Uterus (tissue), 4 donors: ENCODE measurements around the gene OR6F1. TPM values are rescaled to one million over a fixed set of nuclear protein-coding genes. Genes with fewer than 3 reads are reported as not detected.
"Not testable (repeated sequence)": the region's sequence is repeated elsewhere in the genome, so short reads cannot be mapped to it uniquely, and the experiment has no call there.

Source experiments
- DNase-seq, 2 donors: peaks; one replicate each; pipeline ENCODE4 v3.0.0-alpha.2; 2019 to 2020
- H3K27ac ChIP-seq, 2 donors: fragments of 200-600 bp; sonication (generic); 1 replicate in 1 of 2; 2 replicates in 1 of 2; pipeline ENCODE4 v1.5.1; 2016 to 2018
- H3K27me3 ChIP-seq, 2 donors: fragments of 200-600 bp; sonication (generic); one replicate each; pipeline ENCODE4 v1.5.1; 2018 to 2019; ENCODE audit warnings: control low read depth in 1 of 2
- H3K36me3 ChIP-seq, 2 donors: fragments of 200-600 bp; sonication (generic); one replicate each; pipeline ENCODE4 v1.5.1; 2019; ENCODE audit warnings: control low read depth in 1 of 2
- H3K4me1 ChIP-seq, 2 donors: fragments of 200-600 bp; sonication (generic); one replicate each; pipeline ENCODE4 v1.5.1; 2018 to 2019; ENCODE audit warnings: control low read depth in 1 of 2
- H3K4me3 ChIP-seq, 2 donors: fragments of 200-600 bp; sonication (generic); 1 replicate in 1 of 2; 2 replicates in 1 of 2; pipeline ENCODE4 v1.5.1; 2018 to 2019; ENCODE audit warnings: mild to moderate bottlenecking in 1 of 2
- H3K9me3 ChIP-seq, 2 donors: fragments of 200-600 bp; sonication (generic); one replicate each; pipeline ENCODE4 v1.5.1; 2019; ENCODE audit warnings: control low read depth in 1 of 2
- POLR2A ChIP-seq, 2 donors: fragments of 450-650 bp; IDR thresholded peaks; one replicate each; pipeline ENCODE4 v1.6.1; 2016; ENCODE audit warnings: antibody characterized with exemption in 2 of 2, mild to moderate bottlenecking in 1 of 2, moderate library complexity in 1 of 2
- intact Hi-C: fragments of 100-400 bp; cut with DNase I; formaldehyde crosslinking; loops from one replicate; pipeline ENCODE4 v1.15.1; 2023; ENCODE audit warnings: low total_unique reads
- total RNA-seq, 4 donors: library from RNA; depleted of rRNA in 3 of 4; stranded (reverse); fragments of >200 nt in 3 of 4; gene quantifications; one replicate each; pipeline versions ENCODE4 v1.1.0 to v1.2.4, GENCODE V29; 2014 to 2023
- TF ChIP-seq, protein P1 (sequence below), 4 experiments: fragments of 200-600 bp in 2 of 4; fragments of 450-650 bp in 2 of 4; sonication (generic) in 2 of 4; IDR thresholded peaks; one replicate each; pipeline ENCODE4 v1.5.1; 2016 to 2019; ENCODE audit warnings: antibody characterized with exemption in 4 of 4, mild to moderate bottlenecking in 2 of 4, moderate library complexity in 1 of 4
- donor health status: DM: yes; HTN: yes; CAD: no.

OR6F1 gene
- total RNA-seq, 4 donors from 2014 or later = not detected

DNA sequence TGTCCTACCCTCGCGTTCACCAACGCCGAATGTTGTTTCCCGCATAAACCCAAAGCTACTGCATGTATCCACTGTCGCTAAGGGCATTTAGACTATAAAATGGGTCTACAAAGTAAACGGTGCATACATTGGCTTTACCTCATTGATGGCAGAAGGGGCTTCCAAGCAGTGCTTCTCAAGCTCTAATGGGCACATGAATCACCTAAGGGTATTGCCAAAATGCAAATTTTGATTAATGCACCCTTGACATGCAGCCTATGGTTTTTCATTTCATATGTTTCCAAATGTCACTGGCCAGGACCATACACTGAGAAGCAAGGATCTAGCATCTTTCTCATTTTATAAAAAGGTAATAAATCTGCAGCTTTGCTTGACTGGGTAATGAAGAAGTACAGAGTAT, 2.7 kb downstream of the OR6F1 start:
- no peaks in the 10 kb centered on the region for H3K27me3 ChIP-seq
- H3K9me3 ChIP-seq = no peaks in the 10 kb centered on the region
- no peak overlapping the region for H3K27ac ChIP-seq
- no peak for TF ChIP-seq POLR2A (IDR thresholded peaks at IDR 0.05)
- TF ChIP-seq, protein P1, sequence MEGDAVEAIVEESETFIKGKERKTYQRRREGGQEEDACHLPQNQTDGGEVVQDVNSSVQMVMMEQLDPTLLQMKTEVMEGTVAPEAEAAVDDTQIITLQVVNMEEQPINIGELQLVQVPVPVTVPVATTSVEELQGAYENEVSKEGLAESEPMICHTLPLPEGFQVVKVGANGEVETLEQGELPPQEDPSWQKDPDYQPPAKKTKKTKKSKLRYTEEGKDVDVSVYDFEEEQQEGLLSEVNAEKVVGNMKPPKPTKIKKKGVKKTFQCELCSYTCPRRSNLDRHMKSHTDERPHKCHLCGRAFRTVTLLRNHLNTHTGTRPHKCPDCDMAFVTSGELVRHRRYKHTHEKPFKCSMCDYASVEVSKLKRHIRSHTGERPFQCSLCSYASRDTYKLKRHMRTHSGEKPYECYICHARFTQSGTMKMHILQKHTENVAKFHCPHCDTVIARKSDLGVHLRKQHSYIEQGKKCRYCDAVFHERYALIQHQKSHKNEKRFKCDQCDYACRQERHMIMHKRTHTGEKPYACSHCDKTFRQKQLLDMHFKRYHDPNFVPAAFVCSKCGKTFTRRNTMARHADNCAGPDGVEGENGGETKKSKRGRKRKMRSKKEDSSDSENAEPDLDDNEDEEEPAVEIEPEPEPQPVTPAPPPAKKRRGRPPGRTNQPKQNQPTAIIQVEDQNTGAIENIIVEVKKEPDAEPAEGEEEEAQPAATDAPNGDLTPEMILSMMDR (IDR thresholded peaks at IDR 0.05) = no peak
- DNase-seq = no peak
- H3K4me3 ChIP-seq = no peak overlapping the region
- intact Hi-C loops = no loop called here
- no peaks in the 10 kb centered on the region for H3K36me3 ChIP-seq
- H3K4me1 ChIP-seq = no peaks in the 10 kb centered on the region

DNA sequence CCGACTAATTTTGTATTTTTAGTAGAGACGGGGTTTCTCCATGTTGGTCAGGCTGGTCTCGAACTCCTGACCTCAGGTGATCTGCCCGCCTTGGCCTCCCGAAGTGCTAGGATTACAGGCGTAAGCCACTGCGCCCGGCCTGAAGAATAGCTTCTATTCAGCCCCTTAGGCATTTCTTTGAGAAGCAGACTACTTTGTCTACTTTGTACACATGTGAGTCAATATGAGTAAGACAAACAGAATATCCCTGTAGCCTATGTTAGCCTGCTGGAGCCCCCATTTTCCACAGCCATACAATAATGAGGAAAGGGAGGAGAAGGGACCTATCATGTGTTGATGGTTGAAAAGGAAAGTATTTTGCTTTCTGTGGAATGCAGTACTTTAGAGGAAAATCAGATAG, 5.8 kb downstream of the OR6F1 start:
- intact Hi-C loops, H3K4me1 ChIP-seq, DNase-seq, H3K27me3 ChIP-seq, H3K36me3 ChIP-seq, H3K27ac ChIP-seq, H3K9me3 ChIP-seq, H3K4me3 ChIP-seq: not testable (repeated sequence)

GRCh38 chr1:247701338-247701737, 15.1 kb downstream of the OR6F1 start:
- TF ChIP-seq, protein P1 (IDR thresholded peaks at IDR 0.05) = no peak
- no peak for TF ChIP-seq POLR2A (IDR thresholded peaks at IDR 0.05)
- no peak overlapping the region for H3K4me3 ChIP-seq
- no peak for DNase-seq
- intact Hi-C loops = no loop called here
- no peaks in the 10 kb centered on the region for H3K9me3 ChIP-seq
- H3K27ac ChIP-seq = no peak overlapping the region
- no peaks in the 10 kb centered on the region for H3K36me3 ChIP-seq
- H3K4me1 ChIP-seq = no peaks in the 10 kb centered on the region
- no peaks in the 10 kb centered on the region for H3K27me3 ChIP-seq

DNA sequence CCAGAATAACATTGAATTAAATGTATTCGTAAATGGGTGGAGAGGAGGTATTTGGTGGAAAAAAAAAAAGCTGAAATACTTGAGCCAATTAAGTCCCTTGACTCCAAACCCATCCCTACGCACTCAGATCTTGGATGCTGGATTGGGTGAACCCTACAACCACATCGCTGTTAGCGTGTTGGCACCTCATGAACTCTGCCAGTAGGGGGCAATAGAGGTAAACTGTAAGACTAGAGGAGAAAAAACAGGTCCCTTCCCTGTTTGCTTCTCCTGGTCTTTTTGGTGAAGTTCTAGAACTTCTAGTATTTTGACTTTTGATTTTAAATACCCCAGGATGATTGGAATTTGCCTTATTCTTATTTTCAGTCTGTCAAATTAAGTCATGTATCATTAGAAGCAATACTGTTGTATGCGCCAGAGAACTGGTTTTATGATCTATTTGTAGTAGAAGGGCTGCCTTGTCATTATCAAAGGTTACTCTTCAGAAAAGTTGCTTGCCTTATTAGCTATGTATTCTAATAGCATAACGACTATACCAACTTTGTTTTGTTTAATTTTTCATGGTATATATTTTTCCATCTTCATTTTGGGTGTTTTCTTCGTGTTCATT, 35.1 kb downstream of the OR6F1 start:
- DNase-seq = peak in 1 of 2 donors; percentile 16
- no peaks in the 10 kb centered on the region for H3K9me3 ChIP-seq
- H3K4me3 ChIP-seq = no peak overlapping the region
- no peak overlapping the region for H3K27ac ChIP-seq
- no peaks in the 10 kb centered on the region for H3K27me3 ChIP-seq
- H3K36me3 ChIP-seq = no peaks in the 10 kb centered on the region
- no peak for TF ChIP-seq POLR2A (IDR thresholded peaks at IDR 0.05)
- TF ChIP-seq, protein P1 (IDR thresholded peaks at IDR 0.05) = peak in 2 of 4 experiments; percentile 23 to 26
- H3K4me1 ChIP-seq = no peaks in the 10 kb centered on the region
- intact Hi-C loops = no loop called here

DNA sequence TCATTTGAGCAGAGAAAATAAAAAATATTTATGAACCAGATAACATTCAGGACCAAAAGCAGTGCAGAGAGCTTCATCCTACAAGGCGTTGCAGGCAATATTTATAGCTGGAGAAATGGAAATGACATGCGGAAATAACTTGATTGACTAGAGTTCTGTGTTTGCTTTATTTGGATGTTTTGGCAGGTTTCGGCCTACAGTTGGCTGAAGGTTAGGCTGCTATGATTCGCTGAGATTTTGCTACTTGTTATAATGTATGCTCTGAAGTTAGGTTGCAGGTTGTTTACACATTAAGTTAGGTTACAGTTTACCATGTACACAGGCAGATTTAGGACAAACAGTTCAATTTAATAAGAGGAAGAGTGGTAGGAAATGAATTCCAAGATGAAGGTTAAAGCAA, 36.3 kb downstream of the OR6F1 start:
- Histone ChIP-seq H3K36me3 (no peaks in the 10 kb centered on the region), H3K27me3 (no peaks in the 10 kb centered on the region), H3K4me3 (no peak overlapping the region), H3K27ac (no peak overlapping the region), H3K9me3 (no peaks in the 10 kb centered on the region), H3K4me1 (no peaks in the 10 kb centered on the region)
- intact Hi-C loops = no loop called here
- TF ChIP-seq, protein P1 (IDR thresholded peaks at IDR 0.05) = no peak
- no peak for TF ChIP-seq POLR2A (IDR thresholded peaks at IDR 0.05)
- DNase-seq = no peak

DNA sequence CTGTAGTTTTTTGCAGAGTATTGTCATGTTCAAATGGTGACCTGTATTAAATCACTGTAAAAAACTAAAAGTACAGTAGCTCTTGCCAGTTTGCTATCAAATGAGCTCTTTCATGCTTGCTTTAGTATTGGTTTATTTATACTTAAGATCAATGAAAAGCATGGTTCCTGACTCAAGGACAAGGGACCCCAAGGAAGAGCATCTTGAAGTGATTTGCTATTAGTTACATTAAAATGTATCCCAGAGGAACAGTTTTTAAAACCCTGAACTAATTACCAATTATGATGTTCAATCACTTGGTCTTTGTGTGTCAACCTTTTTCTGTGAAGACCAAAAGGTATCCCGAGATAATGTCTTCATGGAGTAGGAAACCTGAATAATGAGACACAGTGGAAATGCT, 36.8 kb downstream of the OR6F1 start, which contains the start of gene OR13G1:
OR13G1 (minus strand) TSS at position 101 of the 400 bp plus-strand sequence. CDS start 6,698 bp downstream, outside the sequence.
- intact Hi-C loops = no loop called here

More for the DNA sequence above, 36.8 kb downstream of the OR6F1 start, which contains the start of gene OR13G1:
- Histone ChIP-seq H3K27me3 (no peaks in the 10 kb centered on the region), H3K4me3 (no peak within 1 kb of the TSS), H3K27ac (no peak within 1 kb of the TSS), H3K4me1 (no peaks in the 10 kb centered on the region), H3K9me3 (no peaks in the 10 kb centered on the region), H3K36me3 (no peaks in the 10 kb centered on the region)
- TF ChIP-seq POLR2A (IDR thresholded peaks at IDR 0.05) = no peak
- TF ChIP-seq, protein P1 (IDR thresholded peaks at IDR 0.05) = no peak
- no peak for DNase-seq
